Astrocyte of the spinal cord (primary cell): ENCODE results near the gene HBG1.

Source experiments
- DNase-seq: peaks from one replicate; pipeline ENCODE4 v3.0.0; 2011; ENCODE audit warnings: low read depth, low spot score
- H3K4me3 ChIP-seq: 2 replicates; pipeline ENCODE4 v1.5.1; 2011; ENCODE audit warnings: low read depth, mild to moderate bottlenecking, low read length, moderate library complexity
- in situ Hi-C: cut with HindIII; loops from 2 replicates; pipeline ENCODE4 v1.10.0; 2017; ENCODE audit warnings: low sequenced_read_pairs
- TF ChIP-seq, protein P1 (sequence below): IDR thresholded peaks from 2 replicates; pipeline ENCODE4 v1.5.1; 2012; ENCODE audit warnings: low read depth, mild to moderate bottlenecking, low read length, inconsistent platforms

The HBG1 gene

DNA sequence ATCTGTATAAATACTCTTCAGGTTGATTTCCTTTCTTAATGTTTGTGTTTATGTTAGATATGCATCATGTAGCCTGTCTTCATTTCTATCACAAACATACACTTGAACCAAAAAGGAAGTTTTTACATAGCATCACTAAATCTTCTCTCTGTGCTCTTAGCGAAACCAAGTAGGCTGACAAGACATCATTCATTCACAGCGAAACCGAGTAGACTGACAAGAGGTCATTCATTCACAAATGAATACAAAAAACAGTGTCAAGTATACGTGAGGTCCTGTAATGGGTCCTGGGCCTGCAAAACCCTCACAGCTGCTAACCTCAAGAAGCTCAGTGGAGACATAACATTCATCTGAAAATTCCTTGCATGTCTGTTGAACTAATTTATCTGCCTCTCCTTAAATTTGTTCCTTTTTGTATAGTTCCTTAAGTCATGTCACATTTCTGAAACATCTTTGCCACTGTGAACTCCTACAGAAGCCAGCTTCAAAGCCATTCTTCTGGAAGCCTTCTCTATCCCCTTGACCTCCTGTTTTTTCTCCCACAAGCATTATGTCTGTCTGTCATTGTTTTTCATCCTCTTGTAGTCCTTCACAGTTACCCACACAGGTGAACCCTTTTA, 29.9 kb upstream of the HBG1 start:
- TF ChIP-seq, protein P1, sequence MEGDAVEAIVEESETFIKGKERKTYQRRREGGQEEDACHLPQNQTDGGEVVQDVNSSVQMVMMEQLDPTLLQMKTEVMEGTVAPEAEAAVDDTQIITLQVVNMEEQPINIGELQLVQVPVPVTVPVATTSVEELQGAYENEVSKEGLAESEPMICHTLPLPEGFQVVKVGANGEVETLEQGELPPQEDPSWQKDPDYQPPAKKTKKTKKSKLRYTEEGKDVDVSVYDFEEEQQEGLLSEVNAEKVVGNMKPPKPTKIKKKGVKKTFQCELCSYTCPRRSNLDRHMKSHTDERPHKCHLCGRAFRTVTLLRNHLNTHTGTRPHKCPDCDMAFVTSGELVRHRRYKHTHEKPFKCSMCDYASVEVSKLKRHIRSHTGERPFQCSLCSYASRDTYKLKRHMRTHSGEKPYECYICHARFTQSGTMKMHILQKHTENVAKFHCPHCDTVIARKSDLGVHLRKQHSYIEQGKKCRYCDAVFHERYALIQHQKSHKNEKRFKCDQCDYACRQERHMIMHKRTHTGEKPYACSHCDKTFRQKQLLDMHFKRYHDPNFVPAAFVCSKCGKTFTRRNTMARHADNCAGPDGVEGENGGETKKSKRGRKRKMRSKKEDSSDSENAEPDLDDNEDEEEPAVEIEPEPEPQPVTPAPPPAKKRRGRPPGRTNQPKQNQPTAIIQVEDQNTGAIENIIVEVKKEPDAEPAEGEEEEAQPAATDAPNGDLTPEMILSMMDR: no peak
- no peak overlapping the region for H3K4me3 ChIP-seq
- in situ Hi-C loops: no loop called here
- no peak for DNase-seq

DNA sequence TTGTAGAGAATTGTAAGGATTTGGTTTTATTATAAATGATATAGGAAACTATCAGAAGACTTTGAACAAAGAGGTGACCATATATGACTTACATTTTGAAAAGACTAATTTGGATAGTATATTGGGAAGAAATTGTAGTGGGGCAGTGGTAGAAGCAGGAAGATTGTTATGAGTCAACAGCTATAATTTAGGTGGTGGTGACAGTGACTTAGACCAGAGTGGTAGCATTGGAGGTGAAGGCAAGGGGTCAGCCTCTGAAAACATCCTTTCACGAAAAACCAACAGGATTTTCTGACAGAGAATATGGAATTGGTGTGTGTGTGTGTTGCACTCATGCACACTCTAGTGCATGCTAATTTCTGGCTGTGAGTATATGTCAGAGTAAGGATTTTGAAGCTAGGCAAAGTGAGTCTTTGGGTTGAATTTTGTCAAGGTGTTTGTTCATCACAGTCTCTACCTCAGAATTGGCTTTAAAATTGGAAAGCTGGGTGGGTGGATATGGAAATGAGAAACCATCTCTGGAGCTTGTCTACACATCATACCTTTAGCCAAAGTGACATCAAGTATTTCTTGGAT, 28.2 kb upstream of the HBG1 start:
- in situ Hi-C loops: no loop called here
- no peak for DNase-seq

DNA sequence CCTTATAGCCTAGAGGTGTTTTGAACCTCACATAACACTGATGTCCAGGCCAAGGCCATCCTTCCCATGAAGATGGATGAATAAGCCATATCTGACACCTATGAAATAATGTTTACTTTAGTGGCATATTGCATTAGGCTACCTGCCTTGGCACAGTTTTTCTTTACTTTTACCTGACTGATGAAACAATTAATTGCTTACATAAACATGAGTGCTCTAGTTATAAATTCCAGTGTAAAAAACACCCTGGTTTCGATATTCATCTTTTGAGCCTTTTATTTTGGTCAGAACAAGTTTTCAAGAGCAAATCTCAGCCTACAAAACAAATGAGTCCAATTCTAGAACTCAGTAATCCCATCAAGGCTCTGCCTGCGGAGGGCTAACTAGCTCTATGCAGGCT, 27.0 kb upstream of the HBG1 start:
- no peak overlapping the region for H3K4me3 ChIP-seq
- TF ChIP-seq, protein P1: no peak
- in situ Hi-C loops: no loop called here
- DNase-seq: no peak

More for the DNA sequence above, 28.2 kb upstream of the HBG1 start:
- TF ChIP-seq, protein P1: no peak
- no peak overlapping the region for H3K4me3 ChIP-seq

DNA sequence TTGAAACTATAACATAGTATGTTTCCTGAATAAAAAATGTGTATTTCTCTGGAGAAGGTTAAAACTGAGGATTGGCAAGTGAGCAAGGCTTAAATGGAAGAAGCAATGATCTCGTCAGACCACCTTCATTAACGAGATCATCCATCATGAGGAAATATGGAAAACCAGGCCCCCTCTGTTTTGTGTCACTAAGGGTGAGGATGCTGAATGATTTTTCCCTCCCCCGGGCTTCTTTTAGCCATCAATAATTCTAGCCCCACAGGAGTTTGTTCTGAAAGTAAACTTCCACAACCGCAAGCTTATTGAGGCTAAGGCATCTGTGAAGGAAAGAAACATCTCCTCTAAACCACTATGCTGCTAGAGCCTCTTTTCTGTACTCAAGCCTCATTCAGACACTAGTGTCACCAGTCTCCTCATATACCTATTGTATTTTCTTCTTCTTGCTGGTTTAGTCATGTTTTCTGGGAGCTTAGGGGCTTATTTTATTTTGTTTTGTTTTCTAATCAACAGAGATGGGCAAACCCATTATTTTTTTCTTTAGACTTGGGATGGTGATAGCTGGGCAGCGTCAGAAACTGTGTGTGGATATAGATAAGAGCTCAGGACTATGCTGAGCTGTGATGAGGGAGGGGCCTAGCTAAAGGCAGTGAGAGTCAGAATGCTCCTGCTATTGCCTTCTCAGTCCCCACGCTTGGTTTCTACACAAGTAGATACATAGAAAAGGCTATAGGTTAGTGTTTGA, 25.9 kb upstream of the HBG1 start:
- H3K4me3 ChIP-seq: no peak overlapping the region
- no peak for DNase-seq
- in situ Hi-C loops: no loop called here
- TF ChIP-seq, protein P1: no peak

DNA sequence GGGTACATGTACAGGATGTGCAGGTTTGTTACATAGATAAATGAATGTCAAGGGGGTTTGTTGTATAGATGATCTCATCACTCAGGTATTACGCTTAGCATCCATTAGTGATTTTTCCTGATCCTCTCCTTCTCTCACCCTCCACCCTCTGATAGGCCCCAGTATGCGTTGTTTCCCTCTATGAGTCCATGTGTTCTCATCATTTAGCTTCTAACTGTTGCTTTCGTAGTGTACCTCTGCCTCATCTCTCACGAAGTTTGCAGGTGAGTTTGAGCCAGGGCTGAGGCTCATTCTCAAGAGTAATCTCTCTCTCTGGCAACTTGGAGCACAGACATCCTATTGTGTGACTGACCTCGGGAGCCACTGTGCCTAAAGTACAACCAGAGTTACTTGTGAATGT, 24.7 kb upstream of the HBG1 start:
- in situ Hi-C loops: no loop called here
- TF ChIP-seq, protein P1: no peak
- no peak overlapping the region for H3K4me3 ChIP-seq
- DNase-seq: no peak

DNA sequence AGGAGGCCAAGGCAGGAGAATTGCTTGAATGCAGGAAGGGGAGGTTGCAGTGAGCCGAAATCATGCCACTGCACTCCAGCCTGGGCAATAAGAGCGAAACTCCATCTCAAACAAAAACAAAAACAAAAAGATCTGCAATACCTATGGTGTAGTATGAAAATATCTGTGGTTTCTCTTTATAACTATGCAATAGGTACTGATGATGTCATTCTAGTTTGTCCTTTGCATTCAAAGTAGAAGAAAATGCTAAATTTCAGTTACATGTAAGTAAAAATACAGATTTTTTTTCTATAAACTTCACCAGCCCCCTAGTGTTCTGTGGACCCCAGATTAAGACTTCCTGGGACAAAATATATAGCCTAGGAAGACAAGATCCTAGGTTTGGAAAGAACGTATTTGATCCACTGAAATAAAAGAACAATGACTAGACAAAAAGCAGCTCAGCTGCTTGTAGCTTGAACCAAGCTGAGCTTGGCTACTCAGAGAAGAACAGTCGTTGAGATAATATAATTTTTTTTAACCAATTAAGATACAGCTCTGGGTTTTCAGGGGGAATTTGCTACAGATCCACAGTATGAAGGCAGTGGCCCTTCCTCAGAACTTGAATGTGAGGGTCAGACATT, 22.8 kb upstream of the HBG1 start:
- in situ Hi-C loops: no loop called here
- no peak for DNase-seq
- TF ChIP-seq, protein P1: no peak
- H3K4me3 ChIP-seq: no peak overlapping the region
